GM18505 (cell line): ENCODE data around the gene PNRC1.

ENCODE experiments used
- ATAC-seq: cut with Tn5 transposase; IDR thresholded peaks from one replicate; pipeline ENCODE4 v1.9.1; 2021; ENCODE audit not compliant: unreplicated experiment
- POLR2A ChIP-seq: IDR thresholded peaks from 4 replicates; pipeline ENCODE4 v1.6.1; 2011; ENCODE audit warnings: borderline replicate concordance; ENCODE audit not compliant: insufficient read depth, insufficient read length; ENCODE audit errors: extremely low read depth

PNRC1 gene

GRCh38 chr6:89069536-89070163, 10.9 kb upstream of the PNRC1 start:
- no peak for ATAC-seq
- no peak for TF ChIP-seq POLR2A

GRCh38 chr6:89071036-89071435, 9.5 kb upstream of the PNRC1 start:
- ATAC-seq, result no peak

GRCh38 chr6:89073014-89073620, 7.4 kb upstream of the PNRC1 start:
- TF ChIP-seq POLR2A, result no peak
- ATAC-seq, result no peak

More at GRCh38 chr6:89071036-89071435, 9.5 kb upstream of the PNRC1 start:
- no peak for TF ChIP-seq POLR2A

DNA sequence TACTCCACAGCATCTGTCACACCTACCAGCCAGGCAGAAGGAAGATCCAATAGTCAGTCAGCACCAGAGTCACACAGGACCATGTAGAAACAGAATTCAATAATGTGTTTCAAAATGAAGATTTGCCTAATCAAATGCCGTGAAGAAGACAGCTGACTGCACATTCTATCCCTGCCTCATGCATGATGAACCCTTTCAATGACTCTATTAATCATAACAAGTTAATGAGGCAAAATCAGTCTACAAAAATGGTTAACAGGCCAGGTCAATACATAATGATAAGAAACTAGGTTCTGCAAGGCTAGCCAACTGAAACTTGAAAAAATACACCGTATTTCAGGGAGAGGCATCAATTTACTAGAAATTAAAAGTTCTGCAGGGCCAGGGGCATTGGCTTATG, 6.7 kb upstream of the PNRC1 start:
- no peak for ATAC-seq
- TF ChIP-seq POLR2A, result no peak

- TF ChIP-seq POLR2A, result no peak
- no peak for ATAC-seq
Measured at GRCh38 chr6:89079511-89080234, 878 bp upstream of the PNRC1 start.

DNA sequence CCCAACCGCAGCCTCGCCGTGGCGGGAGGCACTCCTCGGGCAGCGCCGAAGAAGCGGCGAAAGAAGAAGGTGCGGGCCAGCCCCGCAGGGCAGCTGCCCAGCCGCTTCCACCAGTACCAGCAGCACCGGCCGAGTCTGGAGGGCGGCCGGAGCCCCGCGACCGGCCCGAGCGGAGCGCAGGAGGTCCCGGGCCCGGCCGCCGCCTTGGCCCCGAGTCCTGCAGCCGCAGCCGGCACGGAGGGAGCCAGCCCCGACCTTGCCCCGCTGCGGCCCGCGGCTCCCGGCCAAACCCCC, 525 bp downstream of the PNRC1 start:
- ATAC-seq, result peak; percentile 13
- no peak for TF ChIP-seq POLR2A

DNA sequence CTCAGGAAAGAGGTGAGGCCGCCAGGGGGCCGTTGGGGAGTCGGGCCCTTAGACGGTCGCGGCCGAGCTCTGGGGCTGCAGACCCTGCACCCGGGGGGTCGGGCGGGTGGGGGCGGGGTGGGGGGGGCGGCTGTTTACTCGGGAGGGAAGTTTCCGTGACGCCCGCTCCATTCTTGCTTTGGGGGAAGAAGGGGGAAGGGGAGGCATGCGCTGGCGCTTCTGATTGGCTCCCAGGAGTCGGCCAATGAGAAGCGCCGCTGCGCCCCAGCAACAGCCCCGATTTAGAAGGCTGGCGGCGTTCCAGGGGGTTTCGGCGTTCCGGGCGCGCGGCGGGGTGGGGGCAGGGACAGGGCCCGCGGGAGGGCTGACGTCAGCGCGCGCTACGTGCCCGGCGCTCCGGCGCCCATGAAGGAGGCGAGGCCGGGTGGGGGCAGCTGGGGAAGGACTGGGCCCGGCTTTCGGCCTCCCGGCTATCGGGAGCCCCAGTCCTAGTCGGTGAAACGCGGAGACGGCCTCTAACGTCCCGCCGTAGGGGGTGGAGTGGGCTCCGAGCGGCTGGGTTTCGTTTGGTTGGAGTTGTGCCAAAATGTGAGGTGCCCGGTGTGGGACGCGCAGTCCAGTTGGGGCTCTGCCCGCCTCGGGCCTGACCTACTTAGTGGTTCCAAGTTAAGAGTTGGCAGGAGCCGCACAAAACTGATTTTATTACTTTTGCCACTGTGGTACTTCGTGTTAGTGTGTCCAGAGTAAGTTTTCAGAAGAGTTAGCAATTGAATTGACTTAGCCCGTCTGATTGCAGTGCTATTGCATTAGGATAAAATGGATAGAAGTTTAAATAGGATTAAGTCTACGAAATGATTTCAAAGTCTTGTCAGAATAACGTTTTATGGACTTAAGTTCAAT, 1.1 kb downstream of the PNRC1 start:
- TF ChIP-seq POLR2A, result peak; percentile 82
- peak; percentile 67 for ATAC-seq

DNA sequence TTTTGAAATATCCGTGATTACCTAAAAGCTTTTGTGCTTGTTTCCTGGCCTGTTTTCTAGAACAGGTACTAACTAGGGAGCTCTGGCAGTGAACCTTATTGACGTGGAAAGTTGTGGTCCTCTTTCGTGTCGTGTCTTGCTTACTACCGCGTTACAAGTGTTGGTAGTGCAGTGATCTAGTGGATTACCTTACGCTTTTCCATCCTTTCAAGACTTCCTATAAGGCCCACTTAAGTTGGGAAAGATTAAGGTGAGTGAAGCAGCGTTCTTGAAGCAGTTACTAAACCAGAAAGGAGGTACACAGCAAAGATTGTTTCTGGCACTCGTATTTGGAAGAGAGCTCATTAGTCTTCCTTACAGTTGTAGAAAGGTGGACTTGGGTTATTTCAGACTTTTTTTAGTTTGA, 1.9 kb downstream of the PNRC1 start:
- no peak for TF ChIP-seq POLR2A
- no peak for ATAC-seq

- ATAC-seq, result no peak
- TF ChIP-seq POLR2A, result no peak
Measured at GRCh38 chr6:89084542-89084941, 4.0 kb downstream of the PNRC1 start.

DNA sequence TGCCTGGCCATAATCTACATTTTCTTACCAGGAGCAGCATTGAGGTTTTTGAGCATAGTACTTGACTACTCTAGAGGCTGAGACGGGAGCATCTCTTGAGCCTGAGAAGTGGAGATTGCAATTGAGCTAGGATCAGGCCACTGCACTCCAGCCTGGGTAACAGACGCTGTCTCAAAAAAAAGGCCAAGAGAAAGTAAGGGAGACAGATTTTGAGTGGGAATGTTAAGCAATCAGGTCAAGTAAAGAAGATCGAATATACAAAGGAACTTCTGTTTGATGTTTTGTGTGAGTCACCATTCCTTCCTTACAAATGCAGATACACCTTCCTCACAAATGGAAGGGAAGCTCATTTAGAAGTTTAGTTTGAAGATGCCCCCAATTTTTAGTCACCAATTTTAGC, 4.4 kb downstream of the PNRC1 start:
- no peak for TF ChIP-seq POLR2A
- ATAC-seq, result no peak

DNA sequence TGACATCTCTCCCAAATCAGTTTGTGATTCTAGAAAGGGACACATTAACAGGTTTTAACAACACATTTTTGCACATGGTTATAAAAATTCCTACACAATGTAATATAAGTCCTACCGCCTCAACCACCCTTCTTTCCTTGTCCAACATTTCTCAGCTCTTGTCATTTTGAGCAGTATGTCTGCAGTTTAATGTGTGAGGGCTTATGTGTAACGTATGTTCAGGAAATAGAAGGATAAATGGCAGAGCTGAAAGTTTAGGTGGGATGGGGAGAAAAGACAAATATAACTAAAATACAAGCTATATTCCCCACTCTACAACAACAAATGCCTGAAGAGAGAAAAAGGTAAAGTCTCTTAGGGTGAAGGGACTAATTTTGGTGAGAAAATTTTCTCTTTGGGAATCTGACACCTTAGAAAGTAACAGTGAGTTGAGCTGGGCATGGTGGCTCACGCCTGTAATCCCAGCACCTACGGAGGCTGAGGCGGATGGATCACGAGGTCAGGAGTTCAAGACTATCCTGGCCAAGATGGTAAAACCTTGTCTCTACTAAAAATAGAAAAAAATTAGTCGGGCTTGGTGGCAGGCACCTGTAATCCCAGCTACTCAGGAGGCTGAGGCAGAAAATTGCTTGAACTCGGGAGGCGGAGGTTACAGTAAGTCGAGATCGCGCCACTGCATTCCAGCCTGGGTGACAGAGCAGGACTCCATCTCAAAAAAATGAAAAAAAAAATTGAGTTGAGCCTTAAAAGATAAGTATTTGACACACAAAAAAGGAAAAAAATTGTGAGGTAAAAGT, 5.1 kb downstream of the PNRC1 start:
- ATAC-seq, result no peak
- TF ChIP-seq POLR2A, result no peak

DNA sequence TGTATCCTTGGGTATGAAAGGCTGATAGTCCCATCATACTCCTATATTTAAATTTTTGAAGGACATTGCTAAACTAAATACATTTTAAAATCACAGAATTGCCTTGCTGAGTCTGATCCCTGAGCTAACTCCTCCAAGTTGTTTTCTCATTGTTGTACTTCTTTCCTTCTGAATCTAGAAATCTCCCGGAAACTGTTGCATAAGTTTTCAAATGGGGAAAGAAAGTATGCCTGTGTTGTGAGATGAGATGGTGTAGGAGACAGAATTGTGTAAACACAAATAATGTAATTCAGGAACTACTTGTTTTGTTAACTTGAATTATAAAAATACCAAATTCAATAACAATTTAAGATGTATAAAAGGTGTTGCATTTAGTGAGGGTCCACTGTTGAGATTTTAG, 7.3 kb downstream of the PNRC1 start:
- no peak for ATAC-seq
- no peak for TF ChIP-seq POLR2A

DNA sequence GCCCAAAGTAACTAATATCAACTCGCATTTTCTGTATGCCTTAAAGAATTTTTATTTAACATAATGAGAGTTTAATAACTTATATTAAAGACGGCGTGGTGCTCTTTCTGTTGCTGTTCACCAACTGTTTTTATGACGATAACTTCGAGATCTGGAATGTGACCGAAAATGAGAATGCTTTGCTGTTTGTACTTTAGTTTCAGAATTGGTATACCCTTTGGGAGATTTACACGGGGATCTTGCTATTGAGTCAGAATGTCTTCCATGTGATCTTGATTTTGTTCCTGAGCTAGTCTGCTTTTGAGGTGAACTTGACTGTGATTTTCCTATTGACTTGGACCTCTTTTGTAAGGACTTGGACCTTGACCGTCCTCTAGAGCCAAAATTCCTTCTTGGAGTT, 17.9 kb downstream of the PNRC1 start:
- no peak for TF ChIP-seq POLR2A
- ATAC-seq, result no peak
